IPS DF 6.9 (cell line): ENCODE measurements around the gene SCGN.
"Not testable (repeated sequence)": the region's sequence is repeated elsewhere in the genome, so short reads cannot be mapped to it uniquely, and the experiment has no call there.

Source experiments
- DNase-seq: peaks from one replicate; pipeline ENCODE4 v3.0.0-alpha.2; 2013; ENCODE audit warnings: low read depth, low spot score
- H3K27ac ChIP-seq: one replicate; pipeline ENCODE4 v1.5.1; 2013; ENCODE audit warnings: low read length, control low read depth
- H3K27me3 ChIP-seq: 2 replicates; pipeline ENCODE4 v1.6.1; 2013; ENCODE audit warnings: mild to moderate bottlenecking, low read length; ENCODE audit not compliant: control insufficient read depth, insufficient read depth
- H3K36me3 ChIP-seq: 2 replicates; pipeline ENCODE4 v1.6.1; 2013; ENCODE audit warnings: low read length; ENCODE audit not compliant: control insufficient read depth, insufficient read depth
- H3K4me1 ChIP-seq: 2 replicates; pipeline ENCODE4 v1.6.1; 2013; ENCODE audit warnings: low read length; ENCODE audit not compliant: control insufficient read depth, insufficient read depth
- H3K4me3 ChIP-seq: 2 replicates; pipeline ENCODE4 v1.5.1; 2013; ENCODE audit warnings: mild to moderate bottlenecking, low read length
- H3K9me3 ChIP-seq: 2 replicates; pipeline ENCODE4 v1.6.1; 2013; ENCODE audit warnings: low read length, inconsistent platforms; ENCODE audit not compliant: control insufficient read depth, insufficient read depth
- WGBS: extraction: QIAGEN DNeasy Blood & Tissue Kit; methylation state at CpG from one replicate; pipeline ENCODE4 v1.1.7; 2013; ENCODE audit warnings: mixed read lengths, missing lambda C conversion rate; ENCODE audit not compliant: insufficient read length, insufficient coverage; 5-methylcytosine and 5-hydroxymethylcytosine counted together

Gene SCGN

DNA sequence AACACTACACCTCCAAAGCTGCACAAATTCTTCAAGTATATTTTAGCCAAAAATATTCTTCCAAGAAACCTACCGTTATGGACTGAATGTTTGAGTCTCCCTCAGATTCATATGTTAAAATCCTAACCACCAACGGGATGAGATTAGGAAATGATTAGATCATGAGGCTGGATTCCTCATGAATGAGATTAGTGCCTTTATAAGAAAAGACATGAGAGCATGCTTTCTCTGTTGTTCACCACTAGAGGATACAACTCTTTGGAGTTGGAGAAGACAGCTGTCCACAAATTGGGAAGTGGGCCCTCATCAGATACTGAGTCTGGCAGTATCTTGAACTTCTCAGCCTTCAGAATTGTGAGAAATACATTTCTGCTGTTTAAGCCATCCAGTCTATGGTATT, 95.5 kb downstream of the SCGN start:
- Histone ChIP-seq H3K4me1 (no peaks in the 10 kb centered on the region), H3K27me3 (no peaks in the 10 kb centered on the region), H3K27ac (no peak overlapping the region), H3K36me3 (no peaks in the 10 kb centered on the region), H3K4me3 (no peak overlapping the region), H3K9me3 (no peaks in the 10 kb centered on the region)
- no CpG with 5 or more reads among the region's 2 CpGs for WGBS
- no peak for DNase-seq

DNA sequence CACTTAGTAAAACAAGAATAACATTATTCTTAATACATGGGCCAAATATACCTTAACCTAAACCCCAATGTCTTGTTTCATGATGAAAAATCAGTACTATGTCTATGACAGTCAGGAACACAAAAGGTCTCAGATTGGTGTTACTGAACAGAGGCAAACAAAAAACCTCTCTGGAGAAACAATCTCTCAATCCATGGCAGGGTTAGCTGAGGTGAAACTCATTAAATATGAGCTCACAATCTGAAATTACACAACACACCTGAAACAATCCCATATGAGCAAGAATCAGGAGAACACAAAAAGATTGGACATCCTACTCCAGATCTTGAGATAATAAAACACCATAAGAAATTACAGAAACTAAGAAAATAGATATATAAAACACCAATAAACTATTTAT, 96.0 kb downstream of the SCGN start:
- no peak for DNase-seq
- Histone ChIP-seq H3K4me3 (no peak overlapping the region), H3K27ac (no peak overlapping the region), H3K4me1 (no peaks in the 10 kb centered on the region), H3K9me3 (no peaks in the 10 kb centered on the region), H3K27me3 (no peaks in the 10 kb centered on the region), H3K36me3 (no peaks in the 10 kb centered on the region)

DNA sequence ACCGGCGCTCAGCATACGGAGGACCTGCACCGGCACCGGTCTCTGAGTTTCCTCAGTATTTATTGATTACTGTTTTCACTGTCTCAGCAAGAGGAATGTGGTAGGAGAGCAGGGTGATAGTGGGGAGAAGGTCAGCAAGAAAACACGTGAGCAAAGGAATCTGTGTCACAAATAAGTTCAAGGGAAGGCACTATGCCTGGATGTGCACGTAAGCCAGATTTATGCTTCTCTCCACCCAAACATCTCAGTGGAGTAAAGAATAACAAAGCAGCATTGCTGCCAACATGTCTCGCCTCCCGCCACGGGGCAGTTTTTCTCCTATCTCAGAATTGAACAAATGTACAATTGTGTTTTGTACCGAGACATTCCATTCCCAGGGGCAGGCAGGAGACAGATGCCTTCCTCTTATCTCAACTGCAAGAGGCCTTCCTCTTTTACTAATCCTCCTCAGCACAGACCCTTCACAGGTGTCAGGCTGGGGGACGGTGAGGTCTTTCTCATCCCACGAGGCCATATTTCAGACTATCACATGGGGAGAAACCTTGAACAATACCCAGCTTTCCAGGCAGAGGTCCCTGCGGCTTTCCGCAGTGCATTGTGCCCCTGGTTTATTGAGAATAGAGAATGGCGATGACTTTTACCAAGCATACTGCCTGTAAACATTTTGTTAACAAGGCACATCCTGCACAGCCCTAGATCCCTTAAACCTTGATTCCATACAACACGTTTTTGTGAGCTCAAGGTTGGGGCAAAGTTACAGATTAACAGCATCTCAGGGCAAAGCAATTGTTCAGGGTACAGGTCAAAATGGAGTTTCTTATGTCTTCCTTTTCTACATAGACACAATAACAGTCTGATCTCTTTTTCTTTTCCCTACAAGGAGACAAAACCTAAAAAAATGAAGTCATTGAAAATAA, 96.8 kb downstream of the SCGN start:
- WGBS, result no CpG with 5 or more reads among the region's 17 CpGs
- not testable (repeated sequence) for DNase-seq, H3K27ac ChIP-seq, H3K4me3 ChIP-seq, H3K9me3 ChIP-seq, H3K4me1 ChIP-seq, H3K27me3 ChIP-seq, H3K36me3 ChIP-seq

DNA sequence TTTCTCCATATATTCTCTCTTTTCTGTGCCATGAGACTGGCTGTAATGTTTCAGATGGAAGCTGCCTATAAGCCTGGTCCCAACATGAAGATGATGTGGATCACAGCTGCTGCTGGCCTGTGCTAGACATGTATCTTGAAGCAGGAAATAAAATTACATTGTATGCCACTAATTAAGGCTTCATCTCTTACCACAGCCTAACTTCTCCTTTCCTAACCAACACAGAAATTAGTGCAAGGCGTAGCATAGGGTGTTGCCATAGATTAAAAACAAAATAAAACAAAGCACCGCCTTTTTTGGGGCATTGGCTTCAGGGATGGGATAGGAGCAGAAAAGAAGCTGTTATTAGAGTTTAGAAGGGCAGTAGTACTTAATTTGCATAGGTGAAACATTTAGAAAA, 97.8 kb downstream of the SCGN start:
- Histone ChIP-seq H3K36me3 (no peaks in the 10 kb centered on the region), H3K4me3 (no peak overlapping the region), H3K9me3 (no peaks in the 10 kb centered on the region), H3K27ac (no peak overlapping the region), H3K4me1 (no peaks in the 10 kb centered on the region), H3K27me3 (no peaks in the 10 kb centered on the region)
- no CpG with 5 or more reads among the region's 2 CpGs for whole genome bisulfite sequencing
- no peak for DNase-seq

DNA sequence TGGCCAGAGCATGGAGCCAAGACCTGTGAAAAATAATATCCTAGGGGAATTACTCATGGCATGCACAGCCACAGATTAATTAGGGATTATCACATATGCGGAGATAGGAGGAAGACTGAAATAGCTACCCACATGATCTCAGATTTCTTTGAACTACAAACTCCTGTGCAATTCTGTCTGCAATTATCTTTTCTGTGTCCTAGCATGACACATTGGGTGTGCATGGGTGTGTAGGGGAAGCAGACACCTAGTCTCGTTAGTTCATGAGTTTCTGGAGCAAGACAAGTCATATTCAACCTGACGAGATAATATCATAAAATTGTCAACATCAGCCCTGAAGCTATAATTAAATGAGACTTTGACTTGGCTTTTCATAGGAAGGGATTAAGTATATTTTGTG, 98.9 kb downstream of the SCGN start:
- no peak for DNase-seq
- H3K36me3 ChIP-seq, result no peaks in the 10 kb centered on the region
- no CpG with 5 or more reads among the region's 3 CpGs for whole genome bisulfite sequencing
- no peak overlapping the region for H3K4me3 ChIP-seq
- H3K27me3 ChIP-seq, result no peaks in the 10 kb centered on the region
- H3K27ac ChIP-seq, result no peak overlapping the region
- no peaks in the 10 kb centered on the region for H3K9me3 ChIP-seq
- H3K4me1 ChIP-seq, result no peaks in the 10 kb centered on the region
